OCI-LY7 (cell line): ENCODE results near the gene GATA5. TPM values are rescaled to one million over a fixed set of nuclear protein-coding genes. Genes with fewer than 3 reads are reported as not detected.

Experiments
- BruUV-seq: library from RNA; stranded (reverse); fragments of 400-500 nt; replicated peaks from 2 replicates; lab custom pipeline; 2021; lab: Mats Ljungman, UMichigan
- CTCF ChIA-PET: fragments of 300-600 bp; sonication (Branson Sonifier 250); formaldehyde crosslinking; loops from one replicate; lab custom pipeline; 2022; ENCODE audit warnings: antibody characterized with exemption; ENCODE audit not compliant: unreplicated experiment; lab: Charles Lee
- POLR2A ChIA-PET: fragments of 300-600 bp; sonication (Branson Sonifier 250); formaldehyde crosslinking; loops from one replicate; lab custom pipeline; 2022; ENCODE audit warnings: antibody characterized with exemption; lab: Charles Lee
- DNase-seq: peaks from one replicate; pipeline ENCODE4 v3.0.0-alpha.2; 2015; ENCODE audit warnings: low spot score
- H2AFZ ChIP-seq: fragments of 200-600 bp; sonication (generic), shearing (Covaris generic); 2 replicates; pipeline ENCODE4 v1.6.1; 2014; ENCODE audit warnings: mild to moderate bottlenecking, antibody characterized with exemption, low read length, moderate library complexity
- H3K27ac ChIP-seq: fragments of 200-600 bp; sonication (generic); 2 replicates; pipeline ENCODE4 v1.5.1; 2014; ENCODE audit warnings: mixed run types, low read depth, mild to moderate bottlenecking, moderate library complexity, low read length, inconsistent platforms; ENCODE audit not compliant: poor library complexity, severe bottlenecking
- H3K36me3 ChIP-seq: fragments of 200-600 bp; sonication (generic); 2 replicates; pipeline ENCODE4 v1.6.1; 2014; ENCODE audit warnings: mild to moderate bottlenecking, antibody characterized with exemption, low read length, moderate library complexity, mixed read lengths; ENCODE audit not compliant: insufficient read depth
- H3K4me1 ChIP-seq: fragments of 200-600 bp; sonication (generic); 2 replicates; pipeline ENCODE4 v1.5.1; 2014; ENCODE audit warnings: mild to moderate bottlenecking, low read length; ENCODE audit not compliant: insufficient read depth, poor library complexity, severe bottlenecking
- H3K4me2 ChIP-seq: fragments of 200-600 bp; sonication (generic); 2 replicates; pipeline ENCODE4 v1.6.1; 2014; ENCODE audit warnings: mild to moderate bottlenecking, low read length
- H3K4me3 ChIP-seq: fragments of 200-600 bp; sonication (generic); 2 replicates; pipeline ENCODE4 v1.5.1; 2014; ENCODE audit warnings: mild to moderate bottlenecking, low read depth, low read length; ENCODE audit not compliant: poor library complexity, severe bottlenecking
- H3K79me2 ChIP-seq: fragments of 200-600 bp; sonication (generic); 2 replicates; pipeline ENCODE4 v1.6.1; 2016; ENCODE audit warnings: low read depth, mild to moderate bottlenecking, low read length, moderate library complexity, mixed read lengths; ENCODE audit not compliant: insufficient read depth
- H3K9me2 ChIP-seq: fragments of 200-600 bp; sonication (generic); 2 replicates; pipeline ENCODE4 v1.6.1; 2016; ENCODE audit warnings: mild to moderate bottlenecking, low read length, mixed read lengths; ENCODE audit not compliant: insufficient read depth
- H3K9me3 ChIP-seq: fragments of 200-600 bp; sonication (generic); 2 replicates; pipeline ENCODE4 v1.6.1; 2014; ENCODE audit warnings: mild to moderate bottlenecking, mixed run types, low read length, mixed read lengths
- H4K20me1 ChIP-seq: fragments of 200-600 bp; sonication (generic); 2 replicates; pipeline ENCODE4 v1.6.1; 2014; ENCODE audit warnings: mild to moderate bottlenecking, antibody characterized with exemption, low read length, moderate library complexity, mixed read lengths; ENCODE audit not compliant: insufficient read depth
- CTCF ChIP-seq: fragments of 200-600 bp; sonication (generic); conservative IDR thresholded peaks from 2 replicates; pipeline ENCODE4 v1.5.1; 2014; ENCODE audit warnings: mild to moderate bottlenecking, antibody characterized with exemption, low read length, moderate library complexity, mixed read lengths
- EZH2phosphoT487 ChIP-seq: fragments of 200-600 bp; sonication (generic); IDR thresholded peaks from 2 replicates; pipeline ENCODE4 v1.6.1; 2018; ENCODE audit warnings: low read depth, borderline replicate concordance, mild to moderate bottlenecking, mixed run types, antibody characterized with exemption, low read length, moderate library complexity, mixed read lengths
- intact Hi-C: fragments of 100-400 bp; cut with micrococcal nuclease; formaldehyde crosslinking; loops from one replicate; pipeline ENCODE4 v1.10.0; 2022; ENCODE audit not compliant: unreplicated experiment
- total RNA-seq, 2 experiments: library from RNA; depleted of rRNA in 1 of 2; stranded (reverse); fragments of >200 nt in 1 of 2; shearing (Covaris generic) in 1 of 2; gene quantifications; 2 replicates each; pipeline ENCODE4 v1.2.3, GENCODE V29; 2014 to 2022

The GATA5 gene
- total RNA-seq, 2 experiments from 2014 or later: not detected

- ChIA-PET POLR2A (no interaction called here), CTCF (interaction anchor here (0.5 kb wide), 1 partner anchor 748 kb away, joined by 9 read pairs; no protein-coding TSS in a partner anchor)
- TF ChIP-seq EZH2phosphoT487 (no peak), CTCF (peak; percentile 28; the same call in 1 of the 2 replicates)
- intact Hi-C loops: no loop called here
- Histone ChIP-seq H3K4me3 (no peak overlapping the region), H3K9me3 (no peaks in the 10 kb centered on the region), H4K20me1 (no peaks in the 10 kb centered on the region), H3K36me3 (no peaks in the 10 kb centered on the region), H3K4me2 (no peak overlapping the region), H2AFZ (no peak overlapping the region), H3K4me1 (no peaks in the 10 kb centered on the region), H3K9me2 (no peaks in the 10 kb centered on the region), H3K79me2 (no peaks in the 10 kb centered on the region), H3K27ac (no peak overlapping the region)
- BruUV-seq: no TSS peak
- DNase-seq: peak; percentile 21
Measured at GRCh38 chr20:62477669-62478455, 2.1 kb upstream of the GATA5 start.

- no peaks in the 10 kb centered on the region for H4K20me1 ChIP-seq
- ChIA-PET CTCF (no interaction called here), POLR2A (no interaction called here)
- TF ChIP-seq CTCF: no peak
- no peak for TF ChIP-seq EZH2phosphoT487
- H3K4me2 ChIP-seq: no peak overlapping the region
- H3K27ac ChIP-seq: no peak overlapping the region
- H3K79me2 ChIP-seq: no peaks in the 10 kb centered on the region
- no peaks in the 10 kb centered on the region for H3K9me2 ChIP-seq
- no peaks in the 10 kb centered on the region for H3K9me3 ChIP-seq
- H2AFZ ChIP-seq: no peak overlapping the region
- no TSS peak for BruUV-seq
- intact Hi-C loops: no loop called here
- no peak for DNase-seq
- H3K36me3 ChIP-seq: no peaks in the 10 kb centered on the region
- no peaks in the 10 kb centered on the region for H3K4me1 ChIP-seq
- H3K4me3 ChIP-seq: no peak overlapping the region
Measured at GRCh38 chr20:62476056-62476838, 452 bp upstream of the GATA5 start.
